SK-MEL-5 (cell line): Measurements from ENCODE around the gene ACADS. TPM values are rescaled to one million over a fixed set of nuclear protein-coding genes. Genes with fewer than 3 reads are reported as not detected.

Experiments
- DNase-seq: peaks from one replicate; pipeline ENCODE4 v3.0.0-alpha.2; 2016; ENCODE audit warnings: low read depth, low spot score
- in situ Hi-C: cut with HindIII; loops from 2 replicates; pipeline ENCODE4 v1.10.0; 2016; ENCODE audit warnings: low sequenced_read_pairs, high pct_unique_total_duplicates, low pct_unique_long_range_greater_than_20kb
- total RNA-seq: library from RNA; depleted of rRNA; stranded (reverse); fragments of >200 nt; shearing (Covaris generic); gene quantifications from 2 replicates; pipeline ENCODE4 v1.2.3, GENCODE V29; 2014

Gene ACADS
- total RNA-seq, 1 experiment from 2014 or later: 10.5 TPM

DNA sequence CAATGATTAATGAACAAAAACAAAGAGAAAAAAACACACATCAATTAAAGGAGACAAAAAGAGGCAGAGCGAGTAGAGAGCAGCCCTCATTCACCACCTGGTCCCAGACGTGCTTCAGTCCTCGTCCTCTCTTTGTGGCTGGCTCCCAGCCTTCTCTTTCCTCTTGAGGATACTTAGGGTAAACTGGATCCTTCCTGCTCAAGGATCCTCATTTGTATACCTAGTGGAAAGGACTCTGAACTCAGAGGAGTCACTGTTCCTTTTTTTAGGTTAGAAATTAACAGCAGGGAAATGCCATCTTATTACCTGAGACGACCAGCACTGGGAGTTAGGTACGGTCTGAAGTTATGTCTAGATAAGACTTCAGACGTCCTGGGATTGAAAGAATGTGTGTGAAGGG is 29.0 kb upstream of the ACADS start:
- in situ Hi-C loops: no loop called here
- no peak for DNase-seq

DNA sequence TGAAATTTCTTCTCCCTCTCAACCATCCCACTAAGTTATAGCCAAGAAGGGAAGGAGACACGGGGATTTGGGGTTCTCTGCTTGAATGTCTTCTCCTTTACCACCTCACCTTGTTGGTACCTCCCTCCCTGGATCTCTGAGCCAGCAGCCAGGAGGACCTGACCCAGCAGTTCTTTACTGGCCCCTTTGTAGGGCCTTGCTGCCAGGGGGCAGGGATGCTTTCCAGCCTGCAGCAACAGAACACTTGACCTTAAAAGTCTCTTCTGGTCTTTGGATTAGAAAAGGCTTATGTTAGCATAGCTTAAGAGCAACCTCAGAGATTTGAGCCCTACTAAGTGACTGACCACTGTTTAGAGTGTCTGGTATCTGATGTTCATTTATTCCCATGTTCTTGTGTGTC is 28.3 kb upstream of the ACADS start:
- DNase-seq: no peak
- in situ Hi-C loops: no loop called here

DNA sequence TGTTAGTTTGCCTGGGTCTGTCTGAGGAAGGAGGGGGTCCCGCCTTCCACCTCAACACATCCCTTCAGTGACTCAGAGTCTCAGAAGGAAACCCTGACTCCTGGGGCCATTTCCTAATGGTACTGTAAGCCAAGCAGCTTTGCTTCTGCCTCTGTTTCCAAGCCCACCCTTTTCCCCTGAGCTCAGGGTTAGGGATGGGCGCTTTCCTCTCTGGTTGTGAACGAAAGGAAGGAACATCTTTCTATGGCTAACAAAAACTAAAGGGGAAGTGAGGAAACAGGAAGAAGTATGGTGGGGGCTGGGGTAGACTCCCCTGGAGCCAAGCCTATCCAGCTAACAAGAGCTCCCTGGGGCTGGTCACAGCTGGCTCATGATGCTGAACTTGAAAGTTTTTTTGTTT is 27.0 kb upstream of the ACADS start:
- no peak for DNase-seq
- in situ Hi-C loops: no loop called here

- in situ Hi-C loops: no loop called here
- no peak for DNase-seq
These were observed 26.1 kb upstream of the ACADS start for GRCh38 chr12:120699553-120699952.

- no peak for DNase-seq
- in situ Hi-C loops: no loop called here
These were observed 24.7 kb upstream of the ACADS start for GRCh38 chr12:120700886-120701285.

DNA sequence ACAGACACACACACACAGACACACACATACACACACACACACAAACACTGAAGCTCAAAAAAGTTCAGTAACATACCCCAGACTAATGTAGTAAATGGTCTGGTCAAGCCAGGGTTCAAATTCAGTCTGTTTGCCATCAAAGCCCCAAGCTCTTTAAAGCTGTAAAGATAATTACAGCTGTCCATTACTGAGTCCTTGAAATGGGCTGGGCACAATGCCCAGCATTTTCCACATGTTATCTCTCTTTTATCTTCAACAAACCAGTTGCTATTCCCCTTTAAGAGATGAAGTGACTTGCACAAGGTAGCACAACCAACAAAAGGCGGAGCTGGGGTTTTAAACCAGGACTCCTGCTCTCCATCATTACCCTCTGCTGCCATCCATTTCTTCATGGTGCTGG is 23.0 kb upstream of the ACADS start:
- in situ Hi-C loops: no loop called here

DNA sequence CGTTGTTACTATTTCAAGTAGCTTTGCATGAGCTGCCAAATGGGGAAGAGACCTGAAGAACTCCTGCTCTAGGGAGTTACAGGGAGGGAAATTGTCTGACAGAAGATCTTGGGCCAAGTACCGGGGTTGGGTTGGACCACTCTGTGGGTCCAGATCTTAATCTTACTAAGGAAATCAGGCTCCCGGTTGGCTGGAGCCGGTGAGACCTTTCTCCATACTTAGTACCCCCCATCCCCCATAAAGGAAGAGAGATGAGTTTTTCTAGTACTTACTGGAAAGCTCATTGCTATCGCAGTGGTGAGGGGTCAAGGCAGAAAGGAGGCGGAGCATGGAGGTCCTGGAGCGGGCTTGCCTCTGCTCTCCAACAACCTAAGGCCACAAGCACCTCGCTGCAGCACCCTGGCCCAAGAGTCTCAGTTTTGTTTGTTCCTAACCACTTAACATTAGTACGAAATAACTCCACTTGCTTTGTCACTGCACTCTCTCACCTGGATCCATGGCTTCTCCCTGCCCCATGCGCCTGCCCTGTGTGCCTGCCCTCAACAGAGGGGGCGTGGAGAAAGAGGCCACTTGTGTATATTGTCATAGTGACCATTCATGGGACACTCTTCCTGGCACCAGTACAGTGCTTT is 22.2 kb upstream of the ACADS start:
- DNase-seq: no peak
- in situ Hi-C loops: no loop called here

More for the DNA sequence above, 23.0 kb upstream of the ACADS start:
- DNase-seq: no peak

GRCh38 chr12:120705618-120706017 is 20.0 kb upstream of the ACADS start:
- in situ Hi-C loops: no loop called here
- no peak for DNase-seq

GRCh38 chr12:120706029-120706428 is 19.6 kb upstream of the ACADS start:
- no peak for DNase-seq
- in situ Hi-C loops: no loop called here

DNA sequence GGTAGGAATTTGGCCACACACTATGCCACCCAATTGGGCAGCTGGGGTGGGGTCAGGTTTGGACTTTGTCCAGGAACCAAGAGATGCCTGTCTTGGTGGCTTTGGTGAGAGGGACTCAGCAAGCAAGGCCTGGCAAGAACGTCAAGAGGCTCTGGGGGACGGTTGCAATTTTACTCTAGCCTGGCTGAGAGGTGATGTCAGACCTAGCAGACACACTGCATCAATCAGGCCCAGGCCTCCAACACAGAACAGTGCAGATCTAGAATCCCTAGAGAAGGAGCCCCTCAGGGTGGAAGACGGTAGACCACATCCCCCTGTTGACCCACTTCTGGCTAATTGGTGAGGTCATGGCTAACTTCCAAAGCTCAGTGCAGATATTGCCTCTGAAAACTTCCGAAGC is 17.0 kb upstream of the ACADS start:
- in situ Hi-C loops: no loop called here
- no peak for DNase-seq

DNA sequence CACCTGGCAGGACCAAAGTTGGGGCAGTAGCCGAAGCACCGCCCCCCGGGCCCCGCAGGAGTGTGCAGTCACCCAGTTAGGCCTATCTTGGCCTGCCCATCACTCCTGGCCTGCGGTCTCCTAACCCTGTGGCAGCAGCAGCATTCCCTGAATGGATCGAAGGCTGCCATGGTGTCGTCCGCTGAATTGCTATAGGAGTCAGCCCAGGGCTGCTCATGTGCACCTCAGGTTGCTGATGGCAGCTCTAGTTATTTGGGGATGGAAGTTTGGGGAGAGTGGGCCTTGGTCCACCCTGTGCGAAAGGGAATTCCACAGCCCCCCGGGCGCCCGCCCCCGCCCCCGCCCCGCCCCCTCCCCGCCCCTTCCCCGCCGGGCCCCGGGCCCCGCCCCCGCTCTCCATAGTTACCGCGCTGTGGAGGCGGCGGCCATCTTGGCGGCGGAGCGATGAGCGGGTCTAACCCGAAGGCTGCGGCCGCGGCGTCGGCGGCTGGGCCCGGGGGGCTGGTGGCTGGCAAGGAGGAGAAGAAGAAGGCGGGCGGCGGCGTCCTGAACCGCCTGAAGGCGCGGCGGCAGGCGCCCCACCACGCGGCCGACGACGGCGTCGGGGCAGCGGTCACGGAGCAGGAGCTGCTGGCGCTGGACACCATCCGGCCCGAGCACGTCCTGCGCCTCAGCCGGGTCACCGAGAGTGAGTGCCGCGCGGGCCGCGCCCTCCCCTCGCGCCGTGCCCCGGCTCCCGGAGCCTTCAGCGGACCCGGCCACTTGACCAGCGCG is 15.4 kb upstream of the ACADS start, which contains the start of gene UNC119B:
Gene UNC119B (plus strand): TSS at position 428 of the 774 bp plus-strand sequence. CDS start 17 bp downstream, at position 445.
- peak; percentile 55 for DNase-seq
- in situ Hi-C loops: no loop called here

- in situ Hi-C loops: no loop called here
- no peak for DNase-seq
These were observed 14.8 kb upstream of the ACADS start for GRCh38 chr12:120710805-120711296.

DNA sequence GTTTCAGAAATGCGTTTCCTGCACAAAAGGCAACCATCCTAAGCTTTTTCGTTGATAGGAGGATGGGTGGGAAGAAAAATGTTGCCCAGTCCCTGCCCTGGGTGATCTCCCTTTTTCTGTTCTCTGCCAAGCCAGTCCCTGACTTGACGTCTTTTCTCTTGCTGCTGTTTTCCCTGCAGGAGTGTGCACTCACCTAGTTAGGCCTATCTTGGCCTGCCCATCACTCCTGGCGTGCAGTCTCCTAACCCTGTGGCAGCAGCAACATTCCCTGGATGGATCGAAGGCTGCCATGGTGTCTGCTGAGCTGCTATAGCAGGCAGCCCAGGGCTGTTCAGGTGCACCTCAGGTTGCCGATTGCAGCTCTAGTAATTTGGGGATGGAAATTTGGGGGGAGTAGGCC is 14.2 kb upstream of the ACADS start:
- in situ Hi-C loops: no loop called here
- no peak for DNase-seq

DNA sequence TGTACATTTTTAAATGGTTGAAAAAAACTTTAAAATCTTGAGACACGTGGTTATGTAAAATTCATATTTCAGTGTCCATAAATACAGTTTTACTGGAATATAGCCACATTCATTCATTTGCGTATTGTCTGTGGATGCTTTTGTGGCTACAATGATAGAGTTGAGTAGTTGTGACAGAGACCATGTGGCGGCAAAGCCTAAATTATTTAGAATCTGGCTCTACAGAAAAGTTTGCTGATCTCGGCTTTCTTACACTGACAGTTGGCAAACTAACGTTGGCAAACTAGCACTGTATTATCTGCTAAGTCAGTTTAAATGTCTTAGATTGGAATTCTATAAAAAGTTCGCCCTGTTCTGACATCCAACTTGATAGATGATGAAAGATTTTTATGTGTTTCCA is 13.0 kb upstream of the ACADS start:
- in situ Hi-C loops: no loop called here
- DNase-seq: no peak

DNA sequence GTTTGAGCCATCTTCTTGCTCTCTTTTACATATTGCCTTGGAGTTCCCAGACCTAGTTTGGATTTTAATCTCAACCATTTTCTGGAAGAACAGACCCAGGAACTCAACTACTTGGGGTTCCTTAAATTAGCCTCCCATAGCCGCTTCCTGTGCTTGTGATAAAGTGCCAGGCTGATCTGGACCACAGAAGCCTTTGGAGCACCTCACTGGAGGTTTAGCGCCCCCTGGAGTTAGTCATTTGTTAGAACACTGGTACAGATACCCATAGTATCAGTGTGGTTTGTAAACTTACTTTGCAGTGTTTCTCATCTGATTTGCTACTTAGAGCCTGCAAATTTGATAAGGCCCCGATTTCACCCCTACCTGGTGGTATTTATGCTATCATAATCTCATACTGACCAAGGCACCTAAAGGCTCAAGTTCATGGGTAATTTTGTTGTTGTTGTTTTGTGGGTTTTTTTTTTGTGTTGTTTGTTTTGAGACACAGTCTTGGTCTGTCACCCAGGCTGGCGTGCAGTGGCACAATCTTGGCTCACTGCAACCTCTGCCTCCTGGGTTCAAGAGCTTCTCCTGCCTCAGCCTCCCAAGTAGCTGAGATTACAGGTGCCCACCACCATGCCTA is 11.7 kb upstream of the ACADS start:
- DNase-seq: peak; percentile 90
- in situ Hi-C loops: no loop called here

DNA sequence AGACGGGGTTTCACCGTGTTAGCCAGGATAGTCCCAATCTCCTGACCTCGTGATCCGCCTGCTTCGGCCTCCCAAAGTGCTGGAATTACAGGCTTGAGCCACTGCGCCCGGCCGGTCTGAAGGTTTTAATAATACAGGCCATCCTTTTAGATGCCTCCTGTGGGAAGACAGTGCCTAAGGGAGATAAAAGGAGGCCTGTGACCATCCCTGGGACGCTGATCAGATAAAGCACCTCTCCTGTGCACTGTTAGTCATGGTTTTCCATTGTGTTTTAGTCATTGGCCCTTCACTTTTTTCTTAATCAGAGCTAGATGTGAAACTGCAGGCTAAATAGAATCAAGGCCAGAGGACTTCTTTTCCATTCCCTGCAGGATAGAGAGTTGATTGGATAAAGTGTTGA is 7.6 kb upstream of the ACADS start:
- in situ Hi-C loops: no loop called here
- no peak for DNase-seq

DNA sequence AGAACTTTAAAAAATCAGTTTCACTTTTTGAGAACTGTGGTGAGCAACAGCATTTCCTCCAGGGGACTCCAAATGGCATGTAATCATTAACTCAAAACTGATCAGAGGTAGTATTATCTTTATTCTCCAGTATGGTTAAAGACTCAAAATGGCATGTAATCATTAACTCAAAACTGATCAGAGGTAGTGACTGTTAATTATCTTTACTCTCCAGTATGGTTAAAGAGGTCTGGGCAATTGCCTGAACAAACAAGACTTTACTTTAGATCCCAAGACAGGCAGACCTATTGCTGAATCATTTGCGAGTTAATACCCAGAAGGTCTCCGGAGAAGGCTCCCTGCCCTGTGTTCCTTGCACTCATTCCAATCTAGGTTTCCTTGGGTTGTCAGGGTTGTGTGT is 6.6 kb upstream of the ACADS start:
- in situ Hi-C loops: no loop called here
- DNase-seq: no peak

GRCh38 chr12:120719496-120720233 is 6.0 kb upstream of the ACADS start:
- in situ Hi-C loops: no loop called here
- no peak for DNase-seq
